ENCODE measurements around the gene ZNF407.

- TF ChIP-seq POLR2A (IDR thresholded peaks at IDR 0.05) (no peak), CTCF (IDR thresholded peaks at IDR 0.05) (no peak)
Measured at GRCh38 chr18:75000920-75001319, 403.2 kb downstream of the ZNF407 start.

Measured in heart left ventricle (tissue), 13 donors.